ENCODE measurements around the gene SNX8. TPM values are rescaled to one million over a fixed set of nuclear protein-coding genes. Genes with fewer than 3 reads are reported as not detected.

Gene SNX8
- total RNA-seq, 4 donors from 2014 or later = 13.3 to 35.7 (median 22.1) TPM

DNA sequence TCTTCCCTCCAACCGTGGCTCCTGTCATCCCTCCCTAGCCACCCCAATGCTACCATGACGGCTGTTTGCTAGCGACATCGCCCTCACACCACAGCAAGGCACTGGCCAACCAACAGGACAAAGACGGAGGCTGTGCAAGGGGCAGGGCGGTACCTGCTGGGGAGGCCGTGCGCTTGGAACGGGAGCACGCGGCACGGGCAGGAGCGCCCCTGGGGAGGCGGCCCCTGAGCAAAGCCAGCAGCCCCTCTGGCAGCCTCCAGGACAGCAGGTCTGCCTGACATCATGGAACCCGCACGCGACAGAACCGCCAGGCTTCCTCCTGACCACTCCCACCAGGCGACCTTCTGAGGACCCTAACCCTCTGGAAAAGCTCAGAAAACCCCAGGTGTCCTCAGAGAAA is 94.2 kb downstream of the SNX8 start:
- no peak for DNase-seq (ENCODE audit: low spot score in 2 of 2)
- H3K4me3 ChIP-seq (ENCODE audit: low read depth, poor library complexity, severe bottlenecking) = no peak overlapping the region
- 95% methylated on average over 19 of the region's 19 CpGs for WGBS, 2 donors
- intact Hi-C loops (cut with DNase I; ENCODE audit: low total_unique reads) = no loop called here
- TF ChIP-seq CTCF (IDR thresholded peaks at IDR 0.05) = no peak
- no peak for TF ChIP-seq POLR2A (IDR thresholded peaks at IDR 0.05)

- no peak overlapping the region for H3K4me3 ChIP-seq (ENCODE audit: low read depth, poor library complexity, severe bottlenecking)
- WGBS, 2 donors = 93 to 95% methylated on average over 7 to 8 of the region's 8 CpGs
- no peak for DNase-seq (ENCODE audit: low spot score in 2 of 2)
- TF ChIP-seq POLR2A (IDR thresholded peaks at IDR 0.05) (no peak), CTCF (IDR thresholded peaks at IDR 0.05) (no peak)
- intact Hi-C loops (cut with DNase I; ENCODE audit: low total_unique reads) = loop anchor here (10.0 kb wide), 2 partner anchors 555 to 635 kb away; no protein-coding TSS in a partner anchor
Observed at GRCh38 chr7:2219606-2220005, 94.6 kb downstream of the SNX8 start.

GRCh38 chr7:2219136-2219535 is 95.1 kb downstream of the SNX8 start:
- no peak for TF ChIP-seq CTCF (IDR thresholded peaks at IDR 0.05)
- TF ChIP-seq POLR2A (IDR thresholded peaks at IDR 0.05) = no peak
- 84 to 89% methylated on average over 15 of the region's 15 CpGs for WGBS, 2 donors
- intact Hi-C loops (cut with DNase I; ENCODE audit: low total_unique reads) = loop anchor here (10.0 kb wide), 2 partner anchors 554 to 634 kb away; no protein-coding TSS in a partner anchor
- DNase-seq (ENCODE audit: low spot score in 2 of 2) = no peak
- H3K4me3 ChIP-seq (ENCODE audit: low read depth, poor library complexity, severe bottlenecking) = no peak overlapping the region

DNA sequence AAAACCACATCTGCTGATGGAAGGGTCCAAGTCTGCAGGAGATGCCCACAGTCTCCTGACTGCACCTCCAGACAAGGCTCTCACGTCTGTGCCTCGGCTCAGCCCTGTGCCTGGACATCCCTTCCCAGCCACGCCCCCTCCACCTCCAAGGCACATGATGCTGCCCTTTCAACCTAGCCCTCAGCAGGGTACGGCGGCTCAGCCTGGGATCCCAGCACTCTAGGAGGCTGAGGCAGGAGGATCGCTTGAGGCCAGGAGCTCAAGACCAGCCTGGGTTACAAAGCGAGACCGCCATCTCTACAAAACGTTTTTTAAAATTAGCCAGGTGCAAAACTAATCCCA is 95.8 kb downstream of the SNX8 start:
- DNase-seq (ENCODE audit: low spot score in 2 of 2) = no peak
- intact Hi-C loops (cut with DNase I; ENCODE audit: low total_unique reads) = loop anchor here (10.0 kb wide), 2 partner anchors 554 to 634 kb away; no protein-coding TSS in a partner anchor
- WGBS, 2 donors = 92% methylated on average over 9 of the region's 9 CpGs
- TF ChIP-seq POLR2A (IDR thresholded peaks at IDR 0.05) (no peak), CTCF (IDR thresholded peaks at IDR 0.05) (no peak)
- H3K4me3 ChIP-seq (ENCODE audit: low read depth, poor library complexity, severe bottlenecking) = no peak overlapping the region

DNA sequence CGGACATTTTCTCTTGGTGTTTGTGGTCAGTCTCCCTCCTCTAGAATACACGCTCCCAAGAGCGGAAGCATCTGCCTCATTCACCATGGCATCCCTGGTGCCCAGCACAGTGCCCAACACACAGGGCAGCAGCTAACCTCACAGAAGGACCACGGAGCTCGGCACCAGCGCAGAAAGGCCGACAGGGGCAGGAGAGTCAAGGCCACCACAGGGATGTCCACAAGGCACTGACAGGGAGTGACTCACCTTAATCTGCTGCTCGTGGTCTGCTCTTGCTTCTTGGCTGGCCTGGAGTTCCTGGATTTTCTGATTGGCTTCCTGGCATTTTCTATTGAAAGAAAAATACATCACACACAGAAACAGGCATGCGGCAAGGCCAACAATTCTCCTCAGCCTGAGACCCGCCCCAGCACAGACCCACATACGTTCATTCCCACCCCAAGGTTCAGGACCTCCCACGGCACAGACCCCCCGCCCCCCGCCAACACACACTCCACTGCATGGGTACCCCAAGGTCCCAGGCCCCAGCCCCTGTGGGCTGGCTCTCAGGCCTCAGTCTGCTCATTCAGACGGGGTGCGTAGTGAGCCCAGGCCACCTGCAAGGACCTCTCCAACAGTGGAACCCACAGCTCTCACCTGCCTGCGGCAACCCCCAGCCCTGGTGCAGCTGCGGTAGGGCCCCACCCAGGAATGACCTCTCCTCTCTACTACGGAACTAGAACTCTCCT is 96.4 kb downstream of the SNX8 start:
- H3K4me3 ChIP-seq (ENCODE audit: low read depth, poor library complexity, severe bottlenecking) = no peak overlapping the region
- intact Hi-C loops (cut with DNase I; ENCODE audit: low total_unique reads) = loop anchor here (10.0 kb wide), 2 partner anchors 553 to 633 kb away; no protein-coding TSS in a partner anchor
- TF ChIP-seq CTCF (IDR thresholded peaks at IDR 0.05) (no peak), POLR2A (IDR thresholded peaks at IDR 0.05) (no peak)
- DNase-seq (ENCODE audit: low spot score in 2 of 2) = no peak
- WGBS, 2 donors = 91 to 93% methylated on average over 17 to 19 of the region's 19 CpGs

Data from lower leg skin (tissue), 4 donors.